Measurements from ENCODE around the gene BANP. TPM values are rescaled to one million over a fixed set of nuclear protein-coding genes. Genes with fewer than 3 reads are reported as not detected.
"Not testable (repeated sequence)": the region's sequence is repeated elsewhere in the genome, so short reads cannot be mapped to it uniquely, and the experiment has no call there.

The BANP gene
- total RNA-seq, 2 experiments from 2014 or later, result 25.6 to 27.0 TPM

DNA sequence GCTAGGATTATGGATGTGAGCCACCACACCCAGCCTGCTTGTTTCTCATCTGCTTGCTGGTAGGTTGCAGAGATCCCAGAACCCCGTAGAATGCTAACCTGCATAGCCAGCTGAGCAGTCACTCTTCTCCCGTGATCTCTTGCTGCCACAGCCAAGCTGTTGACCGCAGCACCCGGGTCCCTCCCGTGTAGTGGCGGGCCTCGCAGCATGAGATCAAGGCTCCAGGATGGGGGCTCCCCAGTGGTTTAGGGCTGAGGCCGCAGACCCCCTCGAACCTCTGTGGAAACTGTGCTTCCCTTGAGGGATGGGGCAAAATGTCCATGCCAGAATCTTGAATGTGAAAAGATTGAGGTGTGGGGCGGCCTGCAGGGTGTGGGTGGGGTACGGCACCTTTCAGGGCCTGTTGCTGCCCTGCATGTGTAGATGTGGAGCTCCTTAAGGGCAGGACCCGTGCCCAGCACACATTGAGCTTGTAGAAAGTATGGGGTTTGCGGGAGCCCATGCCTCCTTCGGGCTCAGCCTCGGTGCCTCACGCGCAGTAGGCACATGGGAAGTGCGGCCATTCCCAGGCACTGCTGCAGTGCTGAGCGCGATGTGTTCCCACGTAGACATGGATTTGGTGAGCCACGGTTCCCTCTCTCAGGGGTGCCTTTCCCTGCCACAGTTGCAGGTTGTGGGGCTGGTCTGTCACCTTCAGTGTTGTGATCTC lies 99.9 kb downstream of the BANP start:
- H3K27ac Mint-ChIP-seq, result no peak overlapping the region
- H3K27me3 Mint-ChIP-seq, result no peaks in the 10 kb centered on the region
- DNase-seq, result no peak
- no peaks in the 10 kb centered on the region for H3K9me3 Mint-ChIP-seq
- no peak overlapping the region for H3K4me3 Mint-ChIP-seq
- H3K4me1 Mint-ChIP-seq, result no peaks in the 10 kb centered on the region
- peaks cover 18% of the 10 kb centered on the region for H3K36me3 Mint-ChIP-seq

DNA sequence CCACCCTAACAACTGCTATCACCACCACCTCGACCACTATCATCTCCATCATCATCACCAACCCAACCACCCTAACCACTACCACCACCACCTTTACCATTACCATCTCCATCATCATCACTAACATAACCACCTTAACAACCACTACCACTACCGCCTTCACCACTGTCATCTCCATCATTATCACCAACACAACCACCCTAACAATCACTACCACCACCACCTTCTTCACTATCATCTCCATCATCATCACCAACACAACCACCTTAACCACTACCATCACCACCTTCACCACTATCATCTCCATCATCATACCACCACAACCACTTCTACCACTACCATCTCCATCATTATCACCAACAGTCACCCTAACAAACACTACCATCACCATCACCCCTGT lies 101.4 kb downstream of the BANP start:
- no peak for DNase-seq
- H3K36me3 Mint-ChIP-seq, result peaks cover 18% of the 10 kb centered on the region
- no peaks in the 10 kb centered on the region for H3K4me1 Mint-ChIP-seq
- H3K4me3 Mint-ChIP-seq, result no peak overlapping the region
- H3K27me3 Mint-ChIP-seq, result no peaks in the 10 kb centered on the region
- no peak overlapping the region for H3K27ac Mint-ChIP-seq
- H3K9me3 Mint-ChIP-seq, result no peaks in the 10 kb centered on the region

DNA sequence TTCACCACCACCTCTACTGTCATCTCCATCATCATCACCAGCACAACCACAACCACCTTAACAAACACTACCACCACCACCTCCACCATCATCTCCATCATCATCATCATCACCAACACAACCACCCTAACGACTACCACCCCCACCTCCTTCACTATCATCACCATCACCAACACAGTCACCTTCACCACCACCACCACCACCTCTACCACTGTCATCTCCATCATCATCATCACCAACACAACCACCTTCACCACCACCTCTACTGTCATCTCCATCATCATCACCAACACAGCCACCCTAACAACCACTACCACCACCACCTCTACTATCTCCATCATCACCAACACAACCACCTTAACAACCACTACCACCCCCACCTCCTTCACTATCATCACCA lies 102.2 kb downstream of the BANP start:
- H3K36me3 Mint-ChIP-seq, result peaks cover 10% of the 10 kb centered on the region
- not testable (repeated sequence) for H3K9me3 Mint-ChIP-seq, H3K4me1 Mint-ChIP-seq, DNase-seq, H3K27ac Mint-ChIP-seq, H3K4me3 Mint-ChIP-seq, H3K27me3 Mint-ChIP-seq

DNA sequence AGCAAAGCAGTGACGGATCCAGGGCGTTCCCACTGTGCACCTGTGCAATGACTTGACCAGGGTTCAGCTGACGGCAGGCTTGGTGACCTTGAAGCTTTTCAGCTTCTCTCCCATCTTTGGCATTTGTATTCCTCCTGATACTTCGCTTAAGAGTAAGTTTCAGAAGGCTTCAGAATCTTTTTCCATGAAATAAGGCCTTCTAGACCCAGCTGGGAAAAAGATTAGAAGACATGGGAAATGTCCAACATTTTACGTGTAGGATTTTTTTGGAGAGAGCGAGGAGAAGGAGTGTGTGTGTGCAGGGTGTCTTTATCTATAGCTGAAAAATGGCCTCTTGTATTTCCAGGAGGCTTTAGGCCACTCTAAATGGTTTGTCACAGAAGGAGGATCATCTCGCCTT lies 104.1 kb downstream of the BANP start:
- Mint-ChIP-seq H3K4me3 (no peak overlapping the region), H3K36me3 (no peaks in the 10 kb centered on the region), H3K27ac (no peak overlapping the region), H3K4me1 (no peaks in the 10 kb centered on the region), H3K9me3 (no peaks in the 10 kb centered on the region), H3K27me3 (no peaks in the 10 kb centered on the region)
- DNase-seq, result no peak

DNA sequence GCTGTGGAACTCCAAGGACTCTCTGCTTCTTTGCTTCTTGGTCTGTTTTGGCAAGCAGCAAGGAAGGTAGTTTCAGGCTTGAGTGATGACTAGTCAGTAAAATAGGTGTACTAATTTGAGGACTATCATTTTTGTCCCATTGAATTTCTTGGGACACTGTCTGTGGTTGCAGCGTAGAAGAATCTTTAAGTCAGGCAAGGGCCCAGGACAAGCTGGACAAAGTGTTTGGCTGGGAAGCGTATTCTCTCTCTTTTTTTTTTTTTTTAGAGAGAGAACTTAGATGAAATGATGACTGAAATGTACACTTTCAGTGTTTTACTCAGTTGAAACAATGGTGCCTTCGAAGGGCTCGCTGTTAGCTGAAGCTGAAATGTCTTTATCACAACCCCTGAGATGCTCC lies 105.0 kb downstream of the BANP start:
- Mint-ChIP-seq H3K27me3 (no peaks in the 10 kb centered on the region), H3K36me3 (no peaks in the 10 kb centered on the region), H3K4me1 (no peaks in the 10 kb centered on the region), H3K27ac (no peak overlapping the region), H3K9me3 (no peaks in the 10 kb centered on the region), H3K4me3 (no peak overlapping the region)
- DNase-seq, result no peak

DNA sequence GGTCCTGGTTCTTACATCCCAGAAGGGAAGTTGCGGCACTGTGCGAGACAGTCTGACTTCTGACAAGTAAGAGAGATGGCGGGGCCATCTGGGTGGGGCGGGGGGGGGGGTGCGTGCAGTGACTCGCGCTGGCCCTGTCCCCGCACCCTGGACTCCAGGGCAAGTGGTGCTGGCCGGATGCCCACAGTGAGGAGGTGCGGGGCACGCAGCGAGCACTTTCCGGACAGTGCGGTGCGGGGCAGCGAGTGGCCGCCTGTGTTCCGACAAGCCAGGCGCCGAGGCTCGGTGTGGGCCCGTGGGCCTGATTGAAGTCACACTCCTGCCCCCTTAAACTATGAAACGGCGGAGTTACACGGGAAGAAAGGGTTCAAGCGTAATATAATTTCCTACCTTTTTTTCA lies 106.4 kb downstream of the BANP start:
- Mint-ChIP-seq H3K27ac (no peak overlapping the region), H3K9me3 (no peaks in the 10 kb centered on the region), H3K4me3 (no peak overlapping the region), H3K36me3 (no peaks in the 10 kb centered on the region), H3K4me1 (no peaks in the 10 kb centered on the region), H3K27me3 (no peaks in the 10 kb centered on the region)
- DNase-seq, result no peak

DNA sequence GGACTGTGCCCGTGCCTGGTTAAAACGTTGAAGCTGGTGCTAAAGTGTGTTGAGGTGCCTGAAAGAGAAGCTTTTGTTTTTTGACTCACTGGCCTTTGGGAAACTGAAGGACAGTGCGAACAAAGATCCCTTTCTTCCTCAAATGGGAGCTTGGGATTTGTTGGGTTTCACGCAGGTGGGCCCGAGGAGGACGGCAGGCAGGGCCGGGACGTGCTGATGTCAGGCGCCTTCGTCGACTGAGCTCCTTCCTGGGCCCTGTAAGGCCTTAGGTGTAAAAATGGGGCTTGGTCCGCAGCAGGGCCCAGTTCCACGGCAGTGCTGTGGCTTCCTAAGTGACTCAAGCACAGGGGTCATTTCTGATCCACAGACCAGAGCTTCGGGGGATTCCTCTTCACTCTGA lies 106.9 kb downstream of the BANP start:
- Mint-ChIP-seq H3K4me3 (no peak overlapping the region), H3K27ac (no peak overlapping the region), H3K36me3 (no peaks in the 10 kb centered on the region), H3K4me1 (no peaks in the 10 kb centered on the region), H3K27me3 (no peaks in the 10 kb centered on the region), H3K9me3 (no peaks in the 10 kb centered on the region)
- no peak for DNase-seq

DNA sequence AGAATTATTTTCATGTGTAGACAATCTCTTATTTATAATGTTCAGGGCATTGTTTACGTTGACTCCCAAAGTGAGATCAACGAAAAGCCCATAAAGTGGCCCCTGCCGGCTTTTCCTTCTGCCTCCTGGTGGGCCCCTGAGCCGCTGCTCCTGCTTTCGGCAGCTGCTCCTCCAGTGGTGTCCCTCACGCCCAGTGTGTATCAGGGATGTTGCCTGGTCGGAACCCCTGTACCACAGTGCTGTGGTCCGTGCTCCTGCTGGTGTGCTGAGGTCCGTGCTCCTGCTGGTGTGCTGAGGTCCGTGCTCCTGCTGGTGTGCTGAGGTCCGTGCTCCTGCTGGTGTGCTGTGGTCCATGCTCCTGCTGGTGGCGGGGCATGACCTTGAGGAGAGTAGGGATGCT lies 107.6 kb downstream of the BANP start:
- Mint-ChIP-seq H3K4me3 (no peak overlapping the region), H3K9me3 (no peaks in the 10 kb centered on the region), H3K4me1 (no peaks in the 10 kb centered on the region), H3K36me3 (no peaks in the 10 kb centered on the region), H3K27ac (no peak overlapping the region), H3K27me3 (no peaks in the 10 kb centered on the region)
- DNase-seq, result no peak

DNA sequence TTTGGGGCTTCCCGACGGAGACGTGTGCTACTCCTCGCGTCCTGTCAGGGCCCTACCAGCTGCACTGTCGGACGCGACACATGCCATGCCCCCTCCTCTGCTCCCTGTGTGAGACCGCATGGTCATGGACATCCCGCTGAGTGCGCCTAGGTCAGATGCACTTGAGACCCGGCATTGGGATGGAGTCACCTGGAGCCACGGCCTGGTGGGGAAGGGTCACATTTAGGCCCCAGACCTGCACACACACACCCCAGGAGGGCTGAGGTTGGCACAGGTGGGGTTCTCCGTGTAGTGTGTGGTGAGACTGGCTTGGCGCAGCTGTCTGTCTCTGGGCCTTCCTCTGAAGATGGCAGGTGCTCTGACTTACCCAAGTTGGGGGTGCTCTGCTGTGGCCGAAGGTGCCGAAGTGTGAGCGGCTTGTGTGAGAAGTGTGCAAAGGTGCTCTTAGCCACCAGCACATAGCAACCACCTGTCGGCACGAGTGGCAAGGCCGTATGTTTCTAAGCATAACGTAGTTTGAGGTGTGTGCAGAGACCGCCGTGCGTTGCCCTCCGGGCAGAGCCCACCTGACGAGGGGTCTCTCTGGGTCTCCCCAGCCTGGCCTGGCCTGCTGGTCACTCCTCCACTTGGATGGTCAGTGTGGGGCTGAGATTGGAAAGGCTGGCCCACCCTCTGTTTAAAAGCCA lies 108.6 kb downstream of the BANP start:
- Mint-ChIP-seq H3K27me3 (no peaks in the 10 kb centered on the region), H3K4me1 (no peaks in the 10 kb centered on the region), H3K27ac (no peak overlapping the region), H3K9me3 (no peaks in the 10 kb centered on the region), H3K4me3 (no peak overlapping the region), H3K36me3 (no peaks in the 10 kb centered on the region)
- no peak for DNase-seq

DNA sequence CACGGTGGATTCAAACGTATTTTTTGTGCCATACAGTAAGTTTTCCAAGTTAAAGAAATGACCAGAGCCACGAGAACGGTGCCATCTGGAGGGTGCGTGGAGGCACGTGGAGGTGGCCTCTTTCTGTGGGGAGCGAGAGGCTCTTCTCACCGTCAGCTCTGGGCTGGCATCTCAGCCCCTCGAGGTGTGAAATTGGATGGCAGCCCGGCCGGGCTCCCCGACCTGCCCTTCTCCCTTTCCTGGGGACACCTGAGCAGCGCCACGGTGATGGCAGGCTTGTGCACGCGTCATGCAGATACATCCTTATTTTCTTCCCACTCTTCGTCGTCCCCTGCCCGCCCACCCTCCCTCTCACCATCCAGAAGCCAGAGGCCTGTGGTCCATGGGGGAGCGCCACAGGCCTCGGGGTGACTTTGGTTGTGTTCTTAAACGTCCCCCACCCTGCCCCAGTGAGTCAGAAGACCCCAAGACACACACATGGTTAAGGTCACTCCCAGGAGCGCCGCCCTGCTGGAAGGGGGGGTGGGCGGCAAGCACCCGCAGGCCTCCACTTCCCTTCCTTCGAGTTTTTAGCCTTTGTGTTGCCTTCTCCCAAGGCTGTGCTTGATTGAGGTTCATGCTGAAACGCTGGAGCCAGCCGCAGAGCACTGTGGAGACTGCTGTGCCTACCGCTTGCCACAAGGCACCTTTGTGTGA lies 109.4 kb downstream of the BANP start:
- Mint-ChIP-seq H3K4me1 (no peaks in the 10 kb centered on the region), H3K27ac (no peak overlapping the region), H3K4me3 (no peak overlapping the region), H3K36me3 (no peaks in the 10 kb centered on the region), H3K27me3 (no peaks in the 10 kb centered on the region), H3K9me3 (no peaks in the 10 kb centered on the region)
- DNase-seq, result no peak

DNA sequence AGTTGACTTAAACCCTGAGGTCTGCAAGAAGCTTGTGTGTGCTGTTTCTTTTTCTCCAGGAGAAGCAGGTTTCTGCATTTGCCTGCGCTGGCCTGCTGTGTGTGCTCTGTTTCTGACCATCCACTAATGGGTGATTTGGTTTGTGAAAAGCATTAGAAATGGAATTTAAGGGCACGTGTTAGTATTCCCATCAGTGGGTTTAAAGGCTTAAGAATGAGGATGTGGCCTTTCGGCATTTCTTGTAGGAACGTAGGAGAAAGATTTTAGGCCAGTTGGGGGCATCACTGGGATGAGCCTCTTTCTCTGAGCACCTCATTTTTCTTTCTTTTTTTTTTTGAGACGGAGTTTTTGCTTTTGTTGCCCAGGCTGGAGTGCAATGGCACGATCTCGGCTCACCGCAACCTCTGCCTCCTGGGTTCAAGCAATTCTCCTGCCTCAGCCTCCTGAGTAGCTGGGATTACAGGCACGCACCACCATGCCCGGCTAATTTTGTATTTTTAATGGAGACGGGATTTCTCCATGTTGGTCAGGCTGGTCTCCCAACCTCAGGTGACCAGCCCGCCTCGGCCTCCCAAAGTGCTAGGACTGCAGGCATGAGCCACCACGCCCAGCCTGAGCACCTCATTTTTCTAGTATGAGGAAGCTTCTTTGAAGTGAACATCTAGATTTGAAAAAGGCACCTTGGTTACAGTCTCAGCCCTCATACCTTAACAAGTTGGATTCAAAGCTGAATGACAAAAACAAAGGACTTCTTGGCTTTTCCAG lies 110.3 kb downstream of the BANP start:
- Mint-ChIP-seq H3K36me3 (no peaks in the 10 kb centered on the region), H3K27ac (no peak overlapping the region), H3K4me1 (no peaks in the 10 kb centered on the region)

DNA sequence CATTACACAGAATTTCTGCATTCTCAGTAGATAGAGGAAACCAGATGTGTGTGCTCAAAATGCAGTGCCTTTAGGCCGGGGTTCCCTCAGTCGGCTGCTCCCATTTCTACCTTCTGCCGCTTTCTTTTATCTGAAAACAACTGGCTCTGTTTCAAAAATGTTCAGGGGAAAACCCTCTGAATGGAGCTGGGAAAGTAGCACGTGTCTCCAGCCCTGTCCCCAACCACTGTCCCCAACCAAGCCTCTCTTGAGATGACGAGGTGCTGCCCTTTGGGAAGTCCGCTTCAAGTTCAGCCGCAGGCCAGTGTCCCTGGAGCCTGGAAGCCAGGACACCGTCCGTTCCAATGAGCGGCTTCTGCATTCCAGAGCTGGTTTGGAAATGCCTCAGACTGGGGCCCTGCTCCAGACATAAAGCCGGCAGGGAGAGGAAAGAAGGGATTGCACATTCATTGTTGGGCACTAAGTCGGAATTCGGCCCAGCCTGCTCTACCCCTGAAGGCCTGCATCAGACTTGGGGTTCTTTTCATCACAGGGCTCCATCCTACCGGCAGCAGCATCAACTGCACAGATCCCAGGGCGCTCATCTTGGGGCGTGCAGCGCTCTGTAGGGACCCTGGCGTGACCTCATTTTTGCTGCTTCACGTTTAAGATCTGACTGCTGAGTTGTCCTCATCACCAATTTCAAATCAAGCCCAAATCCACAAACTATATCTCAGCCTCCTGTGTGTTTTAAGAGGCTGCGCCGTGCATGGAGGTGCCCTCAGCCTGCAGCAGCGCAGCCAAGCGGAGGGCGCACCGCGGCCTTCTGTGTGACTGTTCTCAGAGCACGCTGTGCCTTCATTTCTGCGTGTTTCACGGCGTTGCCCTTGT lies 111.3 kb downstream of the BANP start:
- H3K4me1 Mint-ChIP-seq, result no peaks in the 10 kb centered on the region
- H3K9me3 Mint-ChIP-seq, result no peaks in the 10 kb centered on the region
- no peak overlapping the region for H3K27ac Mint-ChIP-seq
- no peaks in the 10 kb centered on the region for H3K27me3 Mint-ChIP-seq
- DNase-seq, result no peak
- H3K36me3 Mint-ChIP-seq, result no peaks in the 10 kb centered on the region
- no peak overlapping the region for H3K4me3 Mint-ChIP-seq

More for the DNA sequence above, 110.3 kb downstream of the BANP start:
- no peak for DNase-seq
- no peak overlapping the region for H3K4me3 Mint-ChIP-seq
- no peaks in the 10 kb centered on the region for H3K9me3 Mint-ChIP-seq
- H3K27me3 Mint-ChIP-seq, result no peaks in the 10 kb centered on the region

DNA sequence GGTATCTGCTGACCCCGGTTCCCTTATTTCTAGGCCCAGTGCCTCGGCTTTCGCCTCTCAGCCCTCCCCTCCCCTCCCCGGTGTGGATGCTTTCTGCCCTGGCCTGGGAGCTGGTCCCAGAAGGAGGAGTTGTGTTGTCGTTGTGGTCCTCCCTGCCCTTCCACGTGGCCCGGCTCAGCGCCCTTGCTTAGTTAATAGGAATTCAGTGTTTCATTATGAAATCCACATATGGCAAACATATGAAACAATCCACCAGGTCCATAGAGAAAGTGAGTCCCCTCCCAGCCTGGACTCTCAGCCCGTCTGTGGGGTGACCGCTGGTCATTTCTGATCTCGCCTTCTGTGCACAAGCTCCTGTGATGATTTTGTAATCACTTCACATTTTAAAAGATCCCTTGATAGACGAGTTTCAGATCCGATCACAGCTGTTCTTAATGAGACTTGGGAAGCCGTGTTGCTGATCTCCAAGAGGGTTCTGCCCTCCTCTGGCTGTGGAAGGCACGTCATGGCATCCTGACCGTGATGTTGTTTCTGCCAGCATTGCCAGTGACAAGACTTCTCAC lies 112.1 kb downstream of the BANP start:
- Mint-ChIP-seq H3K4me3 (no peak overlapping the region), H3K9me3 (no peaks in the 10 kb centered on the region), H3K27ac (no peak overlapping the region), H3K27me3 (no peaks in the 10 kb centered on the region), H3K4me1 (no peaks in the 10 kb centered on the region), H3K36me3 (peaks cover 1% of the 10 kb centered on the region)
- DNase-seq, result no peak

Measured in activated naive CD8-positive, alpha-beta T cell treated with anti-CD3 and anti-CD28 coated beads for 36 hours (primary cell).